Activated gamma-delta T cell treated with anti-CD3 and anti-CD28 coated beads, Interleukin-2, amount 50 U/mL, for 16 hours (primary cell): Measurements from ENCODE around the gene PLK5.

Experiments
- DNase-seq: peaks from one replicate; pipeline ENCODE4 v3.0.0-alpha.2; 2020; ENCODE audit warnings: low read depth

Gene PLK5

GRCh38 chr19:1577090-1577928, 53.4 kb downstream of the PLK5 start:
- no peak for DNase-seq

GRCh38 chr19:1577929-1578618, 54.2 kb downstream of the PLK5 start:
- DNase-seq, result no peak

GRCh38 chr19:1579222-1579621, 55.3 kb downstream of the PLK5 start:
- DNase-seq, result no peak

GRCh38 chr19:1580382-1580781, 56.5 kb downstream of the PLK5 start:
- no peak for DNase-seq

GRCh38 chr19:1580957-1581356, 57.1 kb downstream of the PLK5 start:
- no peak for DNase-seq

- DNase-seq, result no peak
These were observed 58.3 kb downstream of the PLK5 start for GRCh38 chr19:1582201-1582600.

GRCh38 chr19:1584500-1585242, 60.8 kb downstream of the PLK5 start:
- DNase-seq, result no peak

- no peak for DNase-seq
These were observed 61.3 kb downstream of the PLK5 start for GRCh38 chr19:1585243-1585580.
